Measurements from ENCODE around the gene PLCB3. TPM values are rescaled to one million over a fixed set of nuclear protein-coding genes. Genes with fewer than 3 reads are reported as not detected.
A peak's percentile ranks its signal among the peaks of the same experiment; 100 is the strongest.

The PLCB3 gene
- total and polyA plus RNA-seq, 10 of the 15 experiments (the other 5 are each of a cell fraction or from before 2014, with no cell fraction given) = 0.03 to 10.3 (median 3.3) TPM

- TF ChIP-seq, protein P1, sequence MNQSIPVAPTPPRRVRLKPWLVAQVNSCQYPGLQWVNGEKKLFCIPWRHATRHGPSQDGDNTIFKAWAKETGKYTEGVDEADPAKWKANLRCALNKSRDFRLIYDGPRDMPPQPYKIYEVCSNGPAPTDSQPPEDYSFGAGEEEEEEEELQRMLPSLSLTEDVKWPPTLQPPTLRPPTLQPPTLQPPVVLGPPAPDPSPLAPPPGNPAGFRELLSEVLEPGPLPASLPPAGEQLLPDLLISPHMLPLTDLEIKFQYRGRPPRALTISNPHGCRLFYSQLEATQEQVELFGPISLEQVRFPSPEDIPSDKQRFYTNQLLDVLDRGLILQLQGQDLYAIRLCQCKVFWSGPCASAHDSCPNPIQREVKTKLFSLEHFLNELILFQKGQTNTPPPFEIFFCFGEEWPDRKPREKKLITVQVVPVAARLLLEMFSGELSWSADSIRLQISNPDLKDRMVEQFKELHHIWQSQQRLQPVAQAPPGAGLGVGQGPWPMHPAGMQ (IDR thresholded peaks at IDR 0.05; ENCODE audit: borderline replicate concordance) = no peak
- TF ChIP-seq HDGF (IDR thresholded peaks at IDR 0.05) (peak; percentile 17; the same call in 1 of the 2 replicates), RUNX3 (IDR thresholded peaks at IDR 0.05; ENCODE audit: low read length) (peak; percentile 26; the same call in 1 of the 2 replicates), MTA3 (IDR thresholded peaks at IDR 0.05; ENCODE audit: borderline replicate concordance, low read length) (0 out of 2 replicates have a peak, but pooled peaks have one; percentile 68), MTA2 (IDR thresholded peaks at IDR 0.05; ENCODE audit: low read depth) (0 out of 2 replicates have a peak, but pooled peaks have one; percentile 11), MEF2B (IDR thresholded peaks at IDR 0.05; ENCODE audit: partially characterized antibody, poor library complexity, severe bottlenecking) (peak; percentile 84), PAX5 (IDR thresholded peaks at IDR 0.05; ENCODE audit: borderline replicate concordance, low read depth, low read length) (0 out of 2 replicates have a peak, but pooled peaks have one; percentile 13), NBN (IDR thresholded peaks at IDR 0.05) (peak; percentile 58; the same call in 1 of the 2 replicates), DPF2 (IDR thresholded peaks at IDR 0.05) (0 out of 2 replicates have a peak, but pooled peaks have one; percentile 13), SMARCA5 (IDR thresholded peaks at IDR 0.05) (0 out of 2 replicates have a peak, but pooled peaks have one; percentile 29), EGR1 (IDR thresholded peaks at IDR 0.05; ENCODE audit: borderline replicate concordance in 1 of 2, low read depth in 2 of 2, low read length in 2 of 2) (no peak), BHLHE40 (IDR thresholded peaks at IDR 0.05; ENCODE audit: borderline replicate concordance in 1 of 2, low read depth in 2 of 2, low read length in 1 of 2) (peak; percentile 72 to 86; a peak in 3 of 4 replicates), POU2F2 (IDR thresholded peaks at IDR 0.05; ENCODE audit: borderline replicate concordance, low read depth, low read length) (0 out of 3 replicates have a peak, but pooled peaks have one; percentile 16), SMAD5 (IDR thresholded peaks at IDR 0.05; ENCODE audit: low read depth) (peak; percentile 43; the same call in 1 of the 2 replicates), IKZF1 (conservative IDR thresholded peaks at IDR 0.05) (peak; percentile 60), CREB1 (IDR thresholded peaks at IDR 0.05; ENCODE audit: low read depth) (0 out of 2 replicates have a peak, but pooled peaks have one; percentile 39), SMAD1 (IDR thresholded peaks at IDR 0.05; ENCODE audit: low read depth, partially characterized antibody) (no peak), ZNF217 (IDR thresholded peaks at IDR 0.05) (peak; percentile 43; the same call in 1 of the 2 replicates), SPI1 (IDR thresholded peaks at IDR 0.05; ENCODE audit: borderline replicate concordance, insufficient read depth, low read depth, low read length) (peak; percentile 56; the same call in 1 of the 2 replicates), POLR2AphosphoS5 (IDR thresholded peaks at IDR 0.05; ENCODE audit: low read length) (peak; percentile 49)
- TF ChIP-seq, protein P2, sequence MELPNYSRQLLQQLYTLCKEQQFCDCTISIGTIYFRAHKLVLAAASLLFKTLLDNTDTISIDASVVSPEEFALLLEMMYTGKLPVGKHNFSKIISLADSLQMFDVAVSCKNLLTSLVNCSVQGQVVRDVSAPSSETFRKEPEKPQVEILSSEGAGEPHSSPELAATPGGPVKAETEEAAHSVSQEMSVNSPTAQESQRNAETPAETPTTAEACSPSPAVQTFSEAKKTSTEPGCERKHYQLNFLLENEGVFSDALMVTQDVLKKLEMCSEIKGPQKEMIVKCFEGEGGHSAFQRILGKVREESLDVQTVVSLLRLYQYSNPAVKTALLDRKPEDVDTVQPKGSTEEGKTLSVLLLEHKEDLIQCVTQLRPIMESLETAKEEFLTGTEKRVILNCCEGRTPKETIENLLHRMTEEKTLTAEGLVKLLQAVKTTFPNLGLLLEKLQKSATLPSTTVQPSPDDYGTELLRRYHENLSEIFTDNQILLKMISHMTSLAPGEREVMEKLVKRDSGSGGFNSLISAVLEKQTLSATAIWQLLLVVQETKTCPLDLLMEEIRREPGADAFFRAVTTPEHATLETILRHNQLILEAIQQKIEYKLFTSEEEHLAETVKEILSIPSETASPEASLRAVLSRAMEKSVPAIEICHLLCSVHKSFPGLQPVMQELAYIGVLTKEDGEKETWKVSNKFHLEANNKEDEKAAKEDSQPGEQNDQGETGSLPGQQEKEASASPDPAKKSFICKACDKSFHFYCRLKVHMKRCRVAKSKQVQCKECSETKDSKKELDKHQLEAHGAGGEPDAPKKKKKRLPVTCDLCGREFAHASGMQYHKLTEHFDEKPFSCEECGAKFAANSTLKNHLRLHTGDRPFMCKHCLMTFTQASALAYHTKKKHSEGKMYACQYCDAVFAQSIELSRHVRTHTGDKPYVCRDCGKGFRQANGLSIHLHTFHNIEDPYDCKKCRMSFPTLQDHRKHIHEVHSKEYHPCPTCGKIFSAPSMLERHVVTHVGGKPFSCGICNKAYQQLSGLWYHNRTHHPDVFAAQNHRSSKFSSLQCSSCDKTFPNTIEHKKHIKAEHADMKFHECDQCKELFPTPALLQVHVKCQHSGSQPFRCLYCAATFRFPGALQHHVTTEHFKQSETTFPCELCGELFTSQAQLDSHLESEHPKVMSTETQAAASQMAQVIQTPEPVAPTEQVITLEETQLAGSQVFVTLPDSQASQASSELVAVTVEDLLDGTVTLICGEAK (IDR thresholded peaks at IDR 0.05; ENCODE audit: borderline replicate concordance) = no peak
Observed at GRCh38 chr11:64206457-64207255, 44.7 kb upstream of the PLCB3 start, which contains the start of gene FERMT3 (continued).
